D341Med (cell line): ENCODE results near the gene SPAG16.

Source experiments
- DNase-seq: peaks from one replicate; pipeline ENCODE4 v3.0.0; 2012; ENCODE audit warnings: low spot score

Gene SPAG16

DNA sequence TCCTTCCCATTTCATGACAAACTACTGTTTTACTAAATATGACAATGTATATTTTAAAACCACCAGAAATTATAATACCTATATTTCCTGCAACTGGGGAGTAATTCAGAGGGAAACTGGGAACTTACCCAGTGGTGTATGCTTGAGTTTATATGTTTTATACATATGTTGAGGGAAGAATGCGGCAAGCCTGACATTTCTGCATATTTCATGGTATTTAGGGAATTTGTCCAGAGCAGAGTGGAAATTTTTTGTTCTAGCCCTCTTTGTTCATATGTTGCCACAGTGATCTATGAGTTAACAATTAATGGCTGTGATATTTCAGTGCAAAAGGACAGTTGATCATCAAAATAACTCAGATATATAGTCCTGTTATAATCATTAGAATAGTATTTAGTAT, 895.8 kb downstream of the SPAG16 start:
- DNase-seq: no peak

DNA sequence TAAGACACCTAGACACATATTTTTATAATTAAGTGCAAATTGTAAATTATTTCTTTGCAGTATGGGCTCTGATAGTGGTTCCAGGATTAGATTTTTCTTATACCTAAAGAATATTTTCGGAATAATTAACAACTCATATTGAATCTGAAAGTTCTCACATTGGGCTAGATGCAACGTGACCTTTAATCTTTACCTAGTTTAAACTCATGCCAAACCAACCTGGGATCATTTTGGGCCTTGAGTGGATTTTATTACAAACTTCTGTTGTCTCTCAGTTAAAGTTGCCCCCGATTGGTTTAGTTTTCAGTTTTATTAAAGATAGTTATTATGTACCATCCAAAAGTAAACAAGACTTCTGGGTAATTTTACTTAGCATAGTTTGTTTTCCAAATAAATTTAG, 896.4 kb downstream of the SPAG16 start:
- no peak for DNase-seq

DNA sequence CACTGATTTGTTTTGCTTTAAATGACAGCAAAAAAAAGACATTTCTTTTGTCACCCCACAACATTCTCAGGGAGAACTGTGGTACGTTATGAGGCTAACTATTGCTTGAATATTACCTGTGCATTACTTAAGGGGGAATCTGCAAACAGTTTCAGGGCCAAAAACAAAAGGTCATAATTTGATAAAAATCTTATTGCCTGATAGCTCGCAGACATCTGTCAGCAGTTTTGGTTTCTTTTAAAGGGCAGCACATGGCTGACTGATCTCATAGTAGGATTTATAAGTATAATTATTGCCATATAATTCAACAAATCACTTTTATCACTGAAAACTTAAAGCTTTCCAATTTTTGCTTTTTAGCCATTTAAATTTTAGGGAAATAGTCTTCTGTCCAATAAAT, 900.2 kb downstream of the SPAG16 start:
- DNase-seq: no peak

DNA sequence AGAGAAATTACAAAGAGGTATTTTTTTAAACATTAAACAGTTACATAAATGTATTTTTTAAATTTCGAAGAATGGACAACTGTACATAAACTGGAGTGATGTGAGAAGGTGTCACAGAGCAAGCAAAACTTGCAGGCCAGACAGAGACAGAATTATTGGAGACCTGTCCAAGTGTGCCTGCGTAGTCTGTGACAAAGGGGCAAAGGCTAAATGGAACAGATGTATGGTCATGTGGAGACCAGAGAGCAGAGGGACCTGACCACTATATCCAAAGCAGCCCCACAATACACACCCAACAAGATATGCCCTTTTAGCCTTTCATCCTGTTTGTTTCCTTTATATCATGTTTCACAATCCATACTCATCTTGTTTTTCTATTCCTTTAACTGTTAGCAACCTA, 901.3 kb downstream of the SPAG16 start:
- DNase-seq: no peak

DNA sequence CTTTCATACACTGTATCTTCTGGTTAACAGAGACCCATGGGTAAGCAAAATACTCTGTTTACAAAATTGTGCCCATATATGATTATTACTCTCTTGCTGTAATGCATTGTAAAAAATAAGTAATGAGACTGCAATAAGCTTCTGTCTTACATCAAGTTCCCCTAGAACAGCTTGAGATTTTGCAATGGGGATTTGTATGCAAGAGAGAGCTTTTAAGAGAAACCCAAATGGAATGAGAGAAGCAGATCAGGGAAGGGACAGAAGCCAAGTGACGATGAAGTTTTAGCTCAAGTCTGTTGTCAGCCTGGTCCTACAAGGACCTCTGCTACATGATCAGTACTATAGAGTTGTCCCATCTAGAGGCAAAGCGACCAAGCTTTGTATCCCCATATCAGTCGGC, 908.4 kb downstream of the SPAG16 start:
- no peak for DNase-seq

DNA sequence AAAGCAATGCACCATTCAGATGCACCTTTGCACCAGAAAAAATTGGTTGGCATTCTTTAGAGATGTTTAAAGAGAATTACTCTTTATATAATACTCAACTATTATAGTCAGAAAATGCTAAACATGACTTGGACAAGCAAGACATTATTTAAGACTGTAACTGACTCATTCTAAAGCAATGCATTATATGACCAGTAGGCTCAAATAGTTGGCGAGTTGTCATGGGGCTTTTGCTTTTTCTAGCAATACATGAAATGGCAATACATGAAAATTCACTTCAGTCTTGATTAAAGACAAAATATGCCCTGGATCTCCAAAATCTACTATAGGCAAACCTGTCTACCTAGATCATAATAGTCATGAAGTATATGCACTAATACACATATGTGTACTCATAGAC, 909.7 kb downstream of the SPAG16 start:
- DNase-seq: no peak

DNA sequence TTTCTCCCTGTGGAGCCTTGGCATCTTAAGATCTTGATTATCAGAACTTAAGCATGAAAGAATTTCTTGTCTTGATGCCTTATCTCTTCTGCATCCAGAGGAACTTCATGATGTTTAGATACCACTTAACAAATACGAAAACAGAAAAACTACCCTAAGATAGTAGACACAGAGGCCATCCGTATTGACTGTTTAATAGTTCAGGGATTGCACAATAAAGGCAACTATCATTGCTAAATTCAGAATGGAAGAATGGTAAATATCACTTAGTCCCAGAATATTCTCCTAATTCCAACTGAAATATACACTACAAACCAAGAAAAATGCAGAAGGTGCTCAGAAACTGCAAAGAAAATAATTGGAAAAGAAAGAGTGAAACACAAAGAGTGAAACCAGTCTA, 912.0 kb downstream of the SPAG16 start:
- no peak for DNase-seq

DNA sequence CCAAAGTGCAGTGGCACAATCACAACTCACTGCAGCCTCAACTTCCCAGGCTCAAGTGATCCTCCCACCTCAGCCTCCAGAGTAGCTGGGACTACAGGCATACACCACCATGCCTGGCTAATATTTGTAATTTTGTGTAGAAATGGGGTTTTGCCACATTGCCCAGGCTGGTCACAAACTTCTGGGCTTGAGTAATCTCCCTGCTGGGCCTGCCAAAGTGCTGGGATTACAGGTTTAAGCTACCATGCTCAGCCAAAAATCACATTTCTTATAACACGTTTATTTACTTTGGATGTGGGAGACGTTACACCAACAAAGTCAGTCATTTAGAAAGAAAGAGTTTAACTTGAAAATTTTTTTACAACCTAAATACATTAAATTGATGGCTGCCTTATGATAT, 917.6 kb downstream of the SPAG16 start:
- DNase-seq: no peak

DNA sequence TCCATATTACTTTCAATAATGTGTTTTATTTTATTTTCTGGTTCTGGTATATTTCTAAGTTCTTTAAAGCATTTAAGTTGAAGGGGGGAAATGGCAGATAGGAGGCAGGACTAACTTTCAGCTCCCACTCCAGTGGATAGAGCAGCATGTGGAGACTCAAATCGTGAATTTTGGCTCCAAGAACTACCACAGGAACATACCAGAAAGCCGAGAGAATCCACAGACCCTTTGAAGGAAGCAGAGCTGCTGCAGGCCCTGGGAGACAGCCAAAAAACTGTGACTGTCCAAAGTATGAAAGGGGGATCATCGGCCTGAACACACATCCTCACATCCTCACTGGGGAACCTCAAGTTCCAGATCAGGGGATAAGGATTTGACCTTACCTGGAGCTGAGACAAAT, 919.0 kb downstream of the SPAG16 start:
- no peak for DNase-seq

DNA sequence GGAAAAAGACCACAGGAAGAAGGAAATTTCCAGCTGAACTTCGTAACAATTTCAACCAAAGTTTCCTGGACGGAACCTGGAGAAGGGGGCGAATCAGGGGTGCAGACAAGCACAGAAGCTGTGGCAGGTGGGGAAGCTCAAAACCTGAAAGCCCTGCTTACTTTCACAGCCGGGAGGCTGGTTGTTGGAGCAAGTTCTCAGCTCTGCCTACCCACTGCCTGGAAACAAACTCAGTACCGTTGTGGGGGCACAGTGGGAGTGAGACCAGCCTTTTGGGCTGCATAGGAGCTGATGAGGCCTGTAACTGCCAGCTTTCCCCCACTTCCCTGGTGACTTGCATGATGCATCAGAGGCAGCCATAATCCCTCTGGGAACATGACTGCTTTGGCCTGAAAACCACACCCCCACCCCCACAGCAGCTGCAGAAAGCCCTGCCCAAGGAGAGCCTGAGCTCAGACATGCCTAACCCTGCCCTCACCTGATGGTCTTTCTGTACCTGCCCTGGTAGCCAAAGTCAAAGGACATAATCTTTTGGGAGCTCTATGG, 919.6 kb downstream of the SPAG16 start:
- DNase-seq: no peak

DNA sequence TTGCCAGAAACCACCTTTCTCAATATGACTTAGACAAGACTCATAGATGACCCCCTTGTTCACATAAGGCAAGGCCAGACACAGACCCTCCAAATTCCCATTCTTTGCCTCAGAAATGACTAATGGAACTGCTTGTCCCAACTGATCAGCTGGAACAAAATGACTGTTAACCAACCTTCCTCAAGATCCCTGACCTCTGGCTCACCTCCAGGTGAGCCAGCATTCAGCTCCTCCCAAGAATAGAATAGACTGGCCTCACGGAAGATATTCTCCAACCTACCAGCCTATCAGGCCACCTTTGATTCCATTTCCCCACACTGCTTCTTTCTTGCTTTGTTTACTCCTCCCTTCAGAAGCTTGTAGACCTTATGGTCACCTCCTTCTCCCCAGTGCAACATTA, 930.8 kb downstream of the SPAG16 start:
- no peak for DNase-seq

DNA sequence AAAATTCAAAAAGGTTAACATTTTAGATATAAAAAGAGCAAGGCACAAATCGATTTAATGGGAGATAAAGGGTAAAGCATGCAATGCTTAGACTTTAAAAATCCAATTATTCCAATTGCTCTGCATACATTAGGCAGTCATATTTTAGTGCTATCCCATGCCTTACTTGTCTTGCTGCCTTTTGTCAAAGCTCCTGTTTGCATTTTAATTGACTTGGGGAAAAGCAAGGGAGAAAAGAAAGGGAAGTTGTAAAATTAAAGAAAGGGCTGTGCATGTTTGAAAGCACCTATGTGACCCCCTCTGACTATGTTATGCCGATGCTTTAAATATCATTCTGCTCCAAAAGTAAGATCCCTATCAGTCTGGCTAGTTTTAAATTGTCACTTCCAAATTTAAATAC, 932.9 kb downstream of the SPAG16 start:
- DNase-seq: no peak

DNA sequence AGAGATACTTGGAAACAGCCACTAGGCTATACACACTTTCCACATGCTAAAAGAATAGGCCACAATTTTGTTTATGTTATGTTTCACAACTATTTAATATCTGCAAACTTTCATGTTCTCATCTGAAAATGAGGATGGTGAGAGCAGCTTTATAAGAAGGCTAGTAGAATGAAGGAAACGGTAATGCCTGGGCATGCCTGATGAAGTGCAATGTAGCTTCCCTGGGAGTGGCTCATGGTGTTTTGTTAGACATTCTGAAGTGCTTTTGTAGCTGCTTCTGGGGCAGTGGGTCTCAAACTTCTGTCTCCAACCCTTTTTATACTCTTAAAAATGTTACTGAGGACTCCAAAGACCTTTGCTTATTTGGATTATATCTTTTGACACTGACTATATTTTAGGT, 933.3 kb downstream of the SPAG16 start:
- DNase-seq: no peak

DNA sequence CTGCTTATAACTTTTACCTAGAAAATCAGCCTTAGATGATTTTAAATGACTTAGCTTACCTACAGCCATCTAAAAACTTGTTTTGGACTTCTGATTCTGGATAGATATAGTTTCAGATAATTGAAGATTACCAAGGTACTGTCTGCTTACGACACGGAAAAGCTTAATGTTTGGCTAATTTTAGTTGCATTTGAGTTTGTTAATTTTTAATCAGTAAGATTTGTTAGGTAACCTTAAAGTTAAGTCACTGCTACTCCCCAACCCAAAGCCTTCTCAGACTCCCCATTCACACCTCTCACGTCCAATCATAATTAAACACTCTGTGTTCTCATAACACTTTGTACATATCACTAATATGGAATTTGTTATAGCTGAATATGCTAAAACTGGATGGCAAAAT, 936.0 kb downstream of the SPAG16 start:
- DNase-seq: no peak

DNA sequence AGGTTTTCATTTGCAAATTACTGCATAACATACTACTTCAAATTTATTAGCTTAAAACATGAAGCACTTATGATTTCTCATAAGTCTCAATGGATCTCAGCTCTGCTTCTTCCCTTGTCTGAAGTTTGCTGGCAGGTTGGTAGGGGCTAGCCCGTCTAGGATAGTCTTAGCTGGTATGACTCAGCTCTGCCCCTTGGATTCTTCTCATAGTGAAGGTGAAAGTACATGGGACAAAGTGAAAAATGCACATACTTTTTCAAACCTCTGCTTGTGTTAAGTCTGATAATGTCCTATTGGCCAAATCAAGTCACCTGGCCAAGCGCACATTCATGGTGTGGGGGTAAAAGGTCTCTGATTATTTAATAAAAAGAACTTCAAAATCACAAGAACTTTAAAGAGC, 941.8 kb downstream of the SPAG16 start:
- DNase-seq: no peak

DNA sequence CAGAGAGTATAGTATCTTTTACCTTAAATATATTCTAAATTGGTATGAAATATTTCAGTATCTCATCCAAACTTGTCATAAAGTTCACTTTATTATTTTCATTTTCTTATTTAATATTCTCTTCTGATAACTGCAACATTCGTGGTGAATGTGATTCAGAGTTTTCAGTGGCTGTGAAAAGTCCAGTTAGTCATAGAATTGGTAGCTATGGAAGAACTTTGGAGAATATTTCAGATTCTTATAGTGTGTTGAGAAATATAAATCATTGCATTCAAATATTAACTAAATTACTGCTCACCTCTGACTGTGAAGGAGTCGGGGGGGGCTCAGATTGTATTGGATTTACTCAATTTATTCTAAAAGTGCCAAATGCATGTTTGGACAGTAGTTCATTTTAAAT, 948.0 kb downstream of the SPAG16 start:
- DNase-seq: no peak

DNA sequence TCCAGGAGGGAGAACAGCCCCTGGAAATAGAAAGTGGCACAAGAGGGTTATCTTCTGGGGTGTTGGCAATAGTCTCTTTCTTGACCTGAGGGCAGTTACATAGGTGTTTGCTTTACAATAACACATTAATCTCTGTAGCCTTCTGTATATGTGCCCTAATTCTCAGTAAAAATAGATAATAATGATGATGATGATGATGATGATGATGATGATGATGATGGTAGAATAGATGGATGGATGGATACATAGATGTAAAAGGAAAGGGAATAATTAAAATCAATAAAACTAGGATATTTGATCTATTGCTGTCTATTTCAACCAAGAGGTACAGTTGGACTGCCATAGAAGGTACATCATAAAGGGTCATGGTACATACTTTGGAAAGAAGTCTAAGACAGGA, 948.9 kb downstream of the SPAG16 start:
- no peak for DNase-seq

DNA sequence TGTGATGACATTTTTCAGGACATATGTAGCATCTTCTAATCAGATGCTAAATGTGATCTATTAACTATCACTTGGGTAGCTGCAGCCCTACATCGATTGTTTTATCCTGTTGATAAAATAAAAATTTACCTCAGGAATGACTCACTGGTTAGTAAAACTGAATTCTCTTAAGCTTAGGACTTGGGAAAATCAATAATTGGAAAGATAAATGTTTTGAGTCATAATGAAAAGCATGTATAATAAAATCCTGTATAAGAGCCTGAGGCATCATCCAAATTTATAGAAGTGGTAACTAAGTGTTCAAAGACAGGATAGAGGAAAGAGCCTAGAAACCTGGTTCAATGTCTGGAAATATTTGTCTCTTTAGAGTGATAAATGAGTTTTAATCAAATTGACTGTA, 958.5 kb downstream of the SPAG16 start:
- no peak for DNase-seq

DNA sequence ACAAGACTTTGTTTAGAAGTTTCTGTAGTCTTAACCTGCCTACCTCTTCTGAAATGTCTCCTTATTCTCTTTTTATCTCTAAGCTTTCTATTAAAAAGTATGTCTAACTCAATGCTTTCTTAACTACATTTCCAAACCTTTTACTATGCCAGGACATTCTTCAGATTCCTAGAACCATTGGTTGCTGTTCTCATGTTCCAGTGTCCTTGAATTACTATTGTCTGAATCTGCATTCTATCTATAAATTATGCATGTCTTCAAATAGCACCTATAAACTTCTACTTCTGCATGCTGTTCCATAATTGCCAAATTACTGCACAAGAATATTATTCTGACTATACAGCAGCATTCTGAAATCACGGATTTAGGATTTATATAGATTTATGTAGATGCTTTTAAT, 960.6 kb downstream of the SPAG16 start:
- DNase-seq: no peak

DNA sequence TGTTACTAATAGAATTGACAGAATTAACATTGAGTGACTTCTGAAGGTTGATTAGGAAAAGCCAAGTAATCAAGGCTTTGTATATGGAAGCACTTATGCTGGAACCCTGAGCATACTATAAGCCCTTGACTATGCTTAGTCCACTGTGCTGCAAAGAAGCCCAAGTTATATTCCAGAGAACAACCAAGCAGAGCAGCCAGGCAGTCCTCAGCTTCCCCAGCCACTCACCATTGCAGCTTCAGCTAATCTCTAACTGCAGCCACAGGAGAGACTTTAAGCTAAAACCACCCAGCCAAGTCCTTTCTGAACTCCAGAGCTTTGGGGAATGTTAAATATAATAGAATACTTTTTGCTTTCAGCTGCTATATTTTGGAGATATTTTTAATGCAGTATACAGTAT, 962.2 kb downstream of the SPAG16 start:
- no peak for DNase-seq

DNA sequence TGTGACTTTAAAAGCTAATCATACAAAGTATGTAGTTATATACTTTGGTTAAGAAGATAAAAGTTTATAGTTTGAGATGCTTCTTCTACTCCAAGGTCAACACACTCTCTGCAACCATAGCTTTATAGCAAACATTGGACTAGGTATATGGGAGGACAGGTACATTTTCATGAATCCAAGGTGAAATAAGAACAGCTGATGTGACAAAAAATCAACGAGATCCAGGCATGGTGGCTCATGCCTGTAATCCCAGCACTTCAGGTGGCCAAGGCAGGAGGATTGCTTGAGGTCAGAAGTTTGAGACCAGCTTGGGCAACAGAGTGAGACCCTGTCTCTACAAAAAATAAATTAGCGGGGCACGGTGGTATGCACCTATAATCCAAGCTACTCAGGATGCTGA, 963.3 kb downstream of the SPAG16 start:
- DNase-seq: no peak

DNA sequence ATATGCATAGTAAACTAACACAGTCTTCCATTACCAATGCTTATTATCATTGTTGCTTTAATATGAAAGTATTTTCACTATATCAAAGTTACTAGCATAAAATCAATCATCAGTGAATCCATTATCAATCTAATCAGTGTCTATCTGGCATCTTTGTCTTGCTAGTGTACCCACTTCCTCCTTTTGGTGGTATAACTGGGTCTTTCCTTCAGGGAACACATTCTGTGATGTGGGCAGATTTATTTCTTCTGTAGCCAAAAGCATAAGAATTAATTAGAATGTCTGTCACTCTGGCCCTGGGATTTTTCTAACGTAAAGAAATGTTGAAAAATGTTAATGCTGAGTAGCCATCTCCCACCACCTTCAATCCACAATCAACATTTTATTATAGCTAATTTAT, 970.8 kb downstream of the SPAG16 start:
- DNase-seq: no peak

DNA sequence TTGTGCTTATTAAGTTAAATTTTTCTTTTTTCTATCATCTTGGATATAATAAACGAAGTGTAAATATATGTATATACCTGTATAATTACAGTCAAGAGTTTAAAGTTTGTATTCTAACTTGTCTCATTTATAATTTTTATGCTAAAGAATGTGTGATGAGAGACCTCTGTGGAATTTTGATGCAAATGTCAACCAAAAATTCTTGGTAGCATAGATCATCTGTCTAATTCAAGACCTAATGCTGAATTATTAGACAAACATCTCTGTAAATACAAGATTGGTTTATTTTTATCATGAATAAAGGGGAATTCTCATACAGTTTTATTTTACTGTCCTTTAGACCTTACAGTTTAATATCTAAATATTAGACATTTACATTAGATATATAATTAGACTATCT, 977.4 kb downstream of the SPAG16 start:
- no peak for DNase-seq

DNA sequence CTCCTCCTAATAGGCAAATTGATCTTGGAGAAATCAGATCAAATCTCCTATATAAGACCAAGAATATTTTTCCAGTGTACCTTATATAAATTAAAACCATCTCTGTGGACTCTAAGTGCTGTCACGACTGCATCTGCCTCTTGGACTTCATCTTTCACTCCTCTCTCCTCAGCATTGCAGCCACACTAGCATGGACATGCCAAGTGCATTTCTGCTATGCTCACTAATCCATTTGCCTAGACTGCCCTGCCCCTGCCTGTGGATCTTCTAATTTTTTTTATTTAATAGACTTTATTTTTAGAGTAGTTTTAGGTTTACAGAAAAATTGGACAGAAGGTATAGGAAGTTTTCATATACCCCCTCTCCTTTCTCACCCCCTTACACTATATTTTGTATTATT, 979.9 kb downstream of the SPAG16 start:
- DNase-seq: no peak

DNA sequence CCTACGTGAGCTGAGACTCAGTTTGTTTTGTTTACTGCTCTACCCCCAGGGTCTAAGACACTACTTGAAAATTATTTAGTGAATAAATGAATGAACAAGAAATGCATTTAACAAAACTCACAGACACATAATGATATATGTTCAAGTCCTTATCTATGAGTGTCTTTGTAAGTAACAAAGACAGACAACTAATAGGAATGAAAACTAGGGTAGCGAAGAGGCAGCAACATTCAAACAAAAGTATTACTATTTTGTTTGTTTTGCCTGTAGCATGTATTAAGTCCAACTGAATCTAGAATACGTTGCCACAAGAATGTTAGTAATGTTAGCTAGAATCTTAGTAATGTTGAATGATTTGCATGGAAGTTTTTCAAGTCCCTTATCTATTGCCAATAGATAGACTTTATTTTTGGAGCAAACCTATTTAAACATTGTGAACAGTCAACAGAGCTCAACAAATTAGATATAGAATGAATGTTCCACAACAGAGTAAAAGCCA, 981.8 kb downstream of the SPAG16 start:
- DNase-seq: no peak
